Fibroblast of lung (primary cell): ENCODE measurements around the gene CDC6.

Experiments used
- CTCF ChIP-seq, 2 donors: IDR thresholded peaks in 1 of 2; conservative IDR thresholded peaks in 1 of 2; 1 replicate in 1 of 2; 2 replicates in 1 of 2; pipeline ENCODE4 v1.5.1; 2011 to 2012; ENCODE audit warnings: low read length in 2 of 2, control low read depth in 1 of 2, inconsistent platforms in 1 of 2, low read depth in 1 of 2, mild to moderate bottlenecking in 1 of 2
- EZH2 ChIP-seq: IDR thresholded peaks from 2 replicates; pipeline ENCODE4 v1.5.1; 2012; ENCODE audit warnings: low read length, control low read depth, mild to moderate bottlenecking; ENCODE audit errors: missing control alignments

DNA sequence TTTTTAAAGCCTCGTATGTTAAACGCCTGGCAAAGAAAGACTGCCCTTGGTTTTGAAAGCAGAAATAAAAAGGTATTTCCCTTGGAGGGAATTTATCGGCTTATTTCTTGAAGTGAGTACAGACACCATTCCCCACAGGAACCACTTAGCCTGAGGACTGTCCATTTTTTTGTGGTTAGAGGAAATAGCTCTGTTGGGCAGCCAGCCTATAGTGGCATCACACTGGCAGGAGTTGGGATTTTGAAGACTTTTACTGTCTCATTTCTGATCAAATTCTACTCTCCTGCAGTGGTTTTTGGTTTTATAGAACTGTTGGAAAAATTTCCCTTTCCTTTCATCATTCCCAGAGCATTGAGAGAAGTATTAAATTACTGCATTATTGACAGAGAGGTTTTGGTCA is 34.1 kb upstream of the CDC6 start:
- TF ChIP-seq CTCF (conservative IDR thresholded peaks at IDR 0.05 in 1 of 2, IDR thresholded peaks at IDR 0.05 in 1 of 2; ENCODE audit: low read depth in 1 of 2, low read length in 2 of 2) (no peak), EZH2 (no peak)
